Natural killer cell (primary cell): Measurements from ENCODE around the gene PNMA1. TPM values are rescaled to one million over a fixed set of nuclear protein-coding genes. Genes with fewer than 3 reads are reported as not detected.

Experiments
- ATAC-seq, 3 donors: fragments of 150-1000 bp in 2 of 3; fragments of 200-7000 bp in 1 of 3; cut with Tn5 transposase; 1 replicate in 1 of 3; 2 replicates in 2 of 3; pipeline ENCODE4 v1.10.0; 2021; ENCODE audit warnings: mild to moderate bottlenecking in 2 of 3, moderate library complexity in 2 of 3
- DNase-seq, 2 donors: peaks; one replicate each; pipeline versions ENCODE4 v3.0.0 to v3.0.0-alpha.2; 2013 to 2021; ENCODE audit warnings: mixed read lengths in 1 of 2
- H3K27ac ChIP-seq: one replicate; pipeline ENCODE4 v1.5.1; 2013; ENCODE audit warnings: mild to moderate bottlenecking, low read length
- H3K27me3 ChIP-seq: one replicate; pipeline ENCODE4 v1.6.1; 2013; ENCODE audit warnings: low read length; ENCODE audit not compliant: control insufficient read depth, insufficient read depth
- H3K36me3 ChIP-seq: one replicate; pipeline ENCODE4 v1.6.1; 2013; ENCODE audit warnings: low read length; ENCODE audit not compliant: control insufficient read depth, insufficient read depth
- H3K4me1 ChIP-seq: one replicate; pipeline ENCODE4 v1.6.1; 2013; ENCODE audit warnings: low read length; ENCODE audit not compliant: control insufficient read depth, insufficient read depth
- H3K4me3 ChIP-seq: one replicate; pipeline ENCODE4 v1.5.1; 2013; ENCODE audit warnings: low read length
- H3K9me3 ChIP-seq: one replicate; pipeline ENCODE4 v1.6.1; 2013; ENCODE audit warnings: low read length; ENCODE audit not compliant: control insufficient read depth, insufficient read depth
- H3K27ac Mint-ChIP-seq, 2 donors: one replicate each; pipeline ENCODE4 v1.8.0; 2022; ENCODE audit warnings: mild to moderate bottlenecking in 2 of 2, mixed read lengths in 2 of 2, moderate library complexity in 1 of 2
- H3K27me3 Mint-ChIP-seq, 2 donors: one replicate each; pipeline ENCODE4 v1.8.0; 2022; ENCODE audit warnings: low read depth in 2 of 2, mixed read lengths in 2 of 2
- H3K36me3 Mint-ChIP-seq: one replicate; pipeline ENCODE4 v1.8.0; 2022; ENCODE audit warnings: mixed read lengths
- H3K4me1 Mint-ChIP-seq, 2 donors: one replicate each; pipeline ENCODE4 v1.8.0; 2022; ENCODE audit warnings: mixed read lengths in 2 of 2
- H3K4me3 Mint-ChIP-seq: one replicate; pipeline ENCODE4 v1.8.0; 2022; ENCODE audit warnings: mild to moderate bottlenecking, moderate library complexity, mixed read lengths
- H3K9me3 Mint-ChIP-seq, 2 donors: one replicate each; pipeline ENCODE4 v1.8.0; 2022; ENCODE audit warnings: mixed read lengths in 2 of 2
- WGBS: methylation state at CpG from one replicate; pipeline ENCODE4 v1.1.7; 2013; ENCODE audit warnings: missing lambda C conversion rate; ENCODE audit not compliant: insufficient coverage; 5-methylcytosine and 5-hydroxymethylcytosine counted together
- intact Hi-C: fragments of 100-400 bp; cut with micrococcal nuclease; formaldehyde crosslinking; loops from one replicate; pipeline ENCODE4 v1.14.2; 2022
- total RNA-seq, 4 donors: library from RNA; stranded (reverse); fragments of 120-200 nt in 1 of 4; gene quantifications; one replicate each; pipeline versions ENCODE4 v1.2.3 to v1.2.4, GENCODE V29; 2013 to 2022
- TF ChIP-seq, protein P1 (sequence below): fragments of 200-600 bp; IDR thresholded peaks from one replicate; pipeline ENCODE4 v1.8.0; 2022; ENCODE audit warnings: antibody characterized with exemption

PNMA1 gene
- total RNA-seq, 3 donors from 2014 or later (not counting 1 experiment from before 2014, with no cell fraction given) = 26.0 to 32.3 (median 28.9) TPM

DNA sequence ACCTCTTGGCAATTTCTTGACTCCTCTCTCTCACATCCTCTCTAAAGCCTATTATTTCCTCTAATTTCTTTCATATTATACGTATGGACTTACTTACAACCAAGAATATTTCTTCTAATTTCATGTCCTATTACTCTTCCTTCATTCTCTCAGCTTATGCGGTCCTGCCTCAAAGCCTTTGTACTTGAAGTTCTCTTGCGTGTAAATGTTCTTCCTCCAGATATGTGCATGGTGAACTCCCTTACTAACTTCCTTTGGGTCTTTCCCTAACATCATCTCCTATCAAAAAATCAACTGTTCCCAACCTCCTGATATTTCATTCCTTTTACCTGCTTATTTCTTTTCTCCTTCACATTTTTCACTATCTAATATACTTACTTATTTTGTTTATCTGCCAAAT is 46.3 kb downstream of the PNMA1 start:
- Mint-ChIP-seq H3K4me1 (no peaks in the 10 kb centered on the region), H3K27ac (no peak overlapping the region), H3K9me3 (no peaks in the 10 kb centered on the region), H3K27me3 (no peaks in the 10 kb centered on the region), H3K4me3 (no peak overlapping the region), H3K36me3 (no peaks in the 10 kb centered on the region)
- H3K36me3 ChIP-seq = peaks cover 3% of the 10 kb centered on the region
- DNase-seq (no peak), ATAC-seq (no peak)
- H3K4me1 ChIP-seq = no peaks in the 10 kb centered on the region
- no peaks in the 10 kb centered on the region for H3K9me3 ChIP-seq
- H3K4me3 ChIP-seq = no peak overlapping the region
- H3K27me3 ChIP-seq = no peaks in the 10 kb centered on the region
- 96% methylated on average over 3 of the region's 3 CpGs for WGBS
- intact Hi-C loops = no loop called here
- TF ChIP-seq, protein P1, sequence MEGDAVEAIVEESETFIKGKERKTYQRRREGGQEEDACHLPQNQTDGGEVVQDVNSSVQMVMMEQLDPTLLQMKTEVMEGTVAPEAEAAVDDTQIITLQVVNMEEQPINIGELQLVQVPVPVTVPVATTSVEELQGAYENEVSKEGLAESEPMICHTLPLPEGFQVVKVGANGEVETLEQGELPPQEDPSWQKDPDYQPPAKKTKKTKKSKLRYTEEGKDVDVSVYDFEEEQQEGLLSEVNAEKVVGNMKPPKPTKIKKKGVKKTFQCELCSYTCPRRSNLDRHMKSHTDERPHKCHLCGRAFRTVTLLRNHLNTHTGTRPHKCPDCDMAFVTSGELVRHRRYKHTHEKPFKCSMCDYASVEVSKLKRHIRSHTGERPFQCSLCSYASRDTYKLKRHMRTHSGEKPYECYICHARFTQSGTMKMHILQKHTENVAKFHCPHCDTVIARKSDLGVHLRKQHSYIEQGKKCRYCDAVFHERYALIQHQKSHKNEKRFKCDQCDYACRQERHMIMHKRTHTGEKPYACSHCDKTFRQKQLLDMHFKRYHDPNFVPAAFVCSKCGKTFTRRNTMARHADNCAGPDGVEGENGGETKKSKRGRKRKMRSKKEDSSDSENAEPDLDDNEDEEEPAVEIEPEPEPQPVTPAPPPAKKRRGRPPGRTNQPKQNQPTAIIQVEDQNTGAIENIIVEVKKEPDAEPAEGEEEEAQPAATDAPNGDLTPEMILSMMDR = no peak
- H3K27ac ChIP-seq = no peak overlapping the region

- no peak overlapping the region for H3K4me3 ChIP-seq
- Mint-ChIP-seq H3K9me3 (no peaks in the 10 kb centered on the region), H3K36me3 (no peaks in the 10 kb centered on the region), H3K27me3 (no peaks in the 10 kb centered on the region), H3K4me3 (no peak overlapping the region), H3K27ac (no peak overlapping the region), H3K4me1 (no peaks in the 10 kb centered on the region)
- H3K9me3 ChIP-seq = no peaks in the 10 kb centered on the region
- no peaks in the 10 kb centered on the region for H3K27me3 ChIP-seq
- H3K27ac ChIP-seq = no peak overlapping the region
- no peak for DNase-seq
- ATAC-seq = no peak
- 91% methylated on average over 4 of the region's 5 CpGs for WGBS
- TF ChIP-seq, protein P1 = no peak
- peaks cover 3% of the 10 kb centered on the region for H3K36me3 ChIP-seq
- no peaks in the 10 kb centered on the region for H3K4me1 ChIP-seq
- intact Hi-C loops = no loop called here
Measured at GRCh38 chr14:73666583-73666982, 47.6 kb downstream of the PNMA1 start.

- intact Hi-C loops = no loop called here
- no peaks in the 10 kb centered on the region for H3K27me3 Mint-ChIP-seq
- ATAC-seq (no peak), DNase-seq (no peak)
- 100% methylated on average over 1 of the region's 2 CpGs for WGBS
- TF ChIP-seq, protein P1 = no peak
- no peaks in the 10 kb centered on the region for H3K4me1 ChIP-seq
- H3K36me3 ChIP-seq = peaks cover 5% of the 10 kb centered on the region
- H3K36me3 Mint-ChIP-seq = no peaks in the 10 kb centered on the region
- no peaks in the 10 kb centered on the region for H3K4me1 Mint-ChIP-seq
- no peak overlapping the region for H3K4me3 ChIP-seq
- no peak overlapping the region for H3K4me3 Mint-ChIP-seq
- no peak overlapping the region for H3K27ac Mint-ChIP-seq
- no peaks in the 10 kb centered on the region for H3K9me3 Mint-ChIP-seq
- H3K27ac ChIP-seq = no peak overlapping the region
- H3K27me3 ChIP-seq = no peaks in the 10 kb centered on the region
- H3K9me3 ChIP-seq = no peaks in the 10 kb centered on the region
Measured at GRCh38 chr14:73665130-73665529, 49.1 kb downstream of the PNMA1 start.

DNA sequence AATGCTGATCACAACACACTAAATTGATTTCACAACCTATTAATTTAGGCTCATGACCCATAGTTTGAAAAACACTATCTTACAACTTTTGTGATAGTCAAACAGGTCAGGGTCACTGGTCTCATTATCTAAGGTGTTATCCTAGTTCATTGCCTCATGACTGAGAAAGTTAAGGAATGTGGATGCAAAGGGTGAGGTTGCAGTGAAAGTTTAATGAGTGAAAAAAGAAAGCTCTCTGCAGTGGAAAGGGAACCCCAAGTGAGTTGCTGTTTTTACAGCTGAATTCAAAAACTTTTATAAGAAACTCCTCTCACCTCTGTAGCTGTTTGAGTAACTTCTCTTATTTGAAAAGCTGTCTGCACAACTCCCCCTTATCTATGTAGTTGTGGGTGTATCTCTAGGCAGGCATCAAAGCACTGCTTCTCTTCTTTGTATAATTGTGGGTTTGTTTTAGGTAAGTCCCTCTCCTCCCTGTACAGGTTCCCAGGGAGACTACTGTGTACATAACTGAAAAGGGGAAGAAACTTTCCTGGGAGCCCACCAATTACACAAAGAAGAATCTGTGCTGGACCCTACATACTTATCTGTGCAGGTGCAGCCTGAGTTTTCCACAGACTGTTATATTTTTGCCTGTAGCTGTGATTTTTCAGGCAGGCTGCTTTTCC is 50.5 kb downstream of the PNMA1 start:
- Mint-ChIP-seq H3K27me3 (no peaks in the 10 kb centered on the region), H3K27ac (no peak overlapping the region), H3K9me3 (no peaks in the 10 kb centered on the region), H3K36me3 (no peaks in the 10 kb centered on the region), H3K4me3 (no peak overlapping the region), H3K4me1 (no peaks in the 10 kb centered on the region)
- Histone ChIP-seq H3K4me1 (no peaks in the 10 kb centered on the region), H3K27me3 (no peaks in the 10 kb centered on the region), H3K4me3 (no peak overlapping the region), H3K9me3 (no peaks in the 10 kb centered on the region), H3K36me3 (peaks cover 7% of the 10 kb centered on the region), H3K27ac (no peak overlapping the region)
- ATAC-seq = no peak
- intact Hi-C loops = no loop called here
- DNase-seq = no peak
- TF ChIP-seq, protein P1 = no peak
